ENCODE measurements around the gene NRARP. TPM values are rescaled to one million over a fixed set of nuclear protein-coding genes. Genes with fewer than 3 reads are reported as not detected.
A peak's percentile ranks its signal among the peaks of the same experiment; 100 is the strongest.

Gene NRARP
- total RNA-seq, 4 donors from 2014 or later: 3.1 to 13.5 (median 3.9) TPM

- DNase-seq (ENCODE audit: low spot score in 2 of 2): no peak
- TF ChIP-seq CTCF (IDR thresholded peaks at IDR 0.05) (no peak), EP300 (IDR thresholded peaks at IDR 0.05) (no peak)
- Histone ChIP-seq H3K9me3 (no peaks in the 10 kb centered on the region), H3K4me3 (no peak overlapping the region), H3K4me1 (peaks cover 0 to 39% (median 28%) of the 10 kb centered on the region in 4 donors), H3K36me3 (no peaks in the 10 kb centered on the region), H3K27ac (no peak overlapping the region), H3K27me3 (peaks cover under 1 to 39% of the 10 kb centered on the region in 2 donors)
- WGBS, 2 donors: 81 to 85% methylated on average over 11 to 15 of the region's 15 CpGs
These were observed 7.5 kb upstream of the NRARP start for GRCh38 chr9:137309368-137310188.

- Histone ChIP-seq H3K27ac (no peak overlapping the region), H3K4me1 (peaks cover 0 to 50% (median 29%) of the 10 kb centered on the region in 4 donors), H3K4me3 (no peak overlapping the region), H3K9me3 (no peaks in the 10 kb centered on the region), H3K36me3 (no peaks in the 10 kb centered on the region), H3K27me3 (peaks cover 3 to 51% of the 10 kb centered on the region in 2 donors)
- WGBS, 2 donors: 51 to 63% methylated on average over 16 to 20 of the region's 20 CpGs
- DNase-seq (ENCODE audit: low spot score in 2 of 2): no peak
- TF ChIP-seq CTCF (IDR thresholded peaks at IDR 0.05) (no peak), EP300 (IDR thresholded peaks at IDR 0.05) (no peak), POLR2A (IDR thresholded peaks at IDR 0.05) (no peak)
These were observed 6.1 kb upstream of the NRARP start for GRCh38 chr9:137308057-137308619.

- peaks cover 0 to 56% (median 32%) of the 10 kb centered on the region in 4 donors for H3K4me1 ChIP-seq
- 45 to 57% methylated on average over 26 to 28 of the region's 30 CpGs for WGBS, 2 donors
These were observed 5.4 kb upstream of the NRARP start for GRCh38 chr9:137307255-137308056.

GRCh38 chr9:137306850-137307254, 4.8 kb upstream of the NRARP start:
- DNase-seq (ENCODE audit: low spot score in 2 of 2): no peak
- H3K4me3 ChIP-seq: peak overlapping the region in 1 of 4 donors; percentile 2

More at GRCh38 chr9:137307255-137308056, 5.4 kb upstream of the NRARP start:
- Histone ChIP-seq H3K27ac (no peak overlapping the region), H3K36me3 (no peaks in the 10 kb centered on the region), H3K4me3 (no peak overlapping the region), H3K27me3 (peaks cover 3 to 58% of the 10 kb centered on the region in 2 donors), H3K9me3 (no peaks in the 10 kb centered on the region)
- no peak for TF ChIP-seq EP300 (IDR thresholded peaks at IDR 0.05)
- DNase-seq (ENCODE audit: low spot score in 2 of 2): no peak

More at GRCh38 chr9:137306850-137307254, 4.8 kb upstream of the NRARP start:
- no peaks in the 10 kb centered on the region for H3K9me3 ChIP-seq
- H3K27me3 ChIP-seq: peaks cover 3 to 59% of the 10 kb centered on the region in 2 donors
- no peak overlapping the region for H3K27ac ChIP-seq
- H3K36me3 ChIP-seq: no peaks in the 10 kb centered on the region
- WGBS, 2 donors: 30 to 57% methylated on average over 16 to 22 of the region's 23 CpGs
- TF ChIP-seq POLR2A (IDR thresholded peaks at IDR 0.05): no peak
- TF ChIP-seq CTCF (IDR thresholded peaks at IDR 0.05): no peak
- no peak for TF ChIP-seq EP300 (IDR thresholded peaks at IDR 0.05)
- H3K4me1 ChIP-seq: peaks cover 0 to 58% (median 33%) of the 10 kb centered on the region in 4 donors

Measured in tibial nerve (tissue), 4 donors.